ENCODE measurements around the gene CXCL8. TPM values are rescaled to one million over a fixed set of nuclear protein-coding genes. Genes with fewer than 3 reads are reported as not detected.

CXCL8 gene
- 100 to 1,000 TPM in 1 of 2 donors, 10 to 100 TPM in 1; 27.6 to 115 TPM for total RNA-seq

DNA sequence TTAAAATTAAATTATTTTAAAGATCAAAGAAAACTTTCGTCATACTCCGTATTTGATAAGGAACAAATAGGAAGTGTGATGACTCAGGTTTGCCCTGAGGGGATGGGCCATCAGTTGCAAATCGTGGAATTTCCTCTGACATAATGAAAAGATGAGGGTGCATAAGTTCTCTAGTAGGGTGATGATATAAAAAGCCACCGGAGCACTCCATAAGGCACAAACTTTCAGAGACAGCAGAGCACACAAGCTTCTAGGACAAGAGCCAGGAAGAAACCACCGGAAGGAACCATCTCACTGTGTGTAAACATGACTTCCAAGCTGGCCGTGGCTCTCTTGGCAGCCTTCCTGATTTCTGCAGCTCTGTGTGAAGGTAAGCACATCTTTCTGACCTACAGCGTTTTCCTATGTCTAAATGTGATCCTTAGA lies at the start of gene CXCL8:
CXCL8 (plus strand) TSS at position 217 of the 426 bp plus-strand sequence; CDS start at position 307, 90 bp downstream.

Other genes starting within 250 kb of the CXCL8 start
- under 1 TPM in 1 of 2 donors, not detected in 1; 0.34 TPM for gene RASSF6, start 120.1 kb upstream of the CXCL8 start, total RNA-seq
- 10 to 100 TPM in 1 of 2 donors, 1 to 10 TPM in 1; 3.0 to 23.7 TPM for gene CXCL6, start 96.1 kb downstream of the CXCL8 start, total RNA-seq
- not detected for gene PF4V1, start 112.7 kb downstream of the CXCL8 start, total RNA-seq
- 1,000 to 10,000 TPM in 1 of 2 donors, 100 to 1,000 TPM in 1; 174 to 1,041 TPM for gene CXCL1, start 128.8 kb downstream of the CXCL8 start, total RNA-seq
- gene PF4, start 241.5 kb downstream of the CXCL8 start, total RNA-seq = under 1 TPM in 1 of 2 donors, not detected in 1; 1.00 TPM
- gene PPBP, start 247.6 kb downstream of the CXCL8 start, total RNA-seq = not detected